ENCODE data around the gene CCDC186.

Gene CCDC186

GRCh38 chr10:114081911-114082583 lies 92.0 kb downstream of the CCDC186 start:
- no peak overlapping the region for H3K4me3 ChIP-seq (ENCODE audit: low read depth, low read length)
- no peak overlapping the region for H3K4me2 ChIP-seq (ENCODE audit: low read length)
- H3K27me3 ChIP-seq (ENCODE audit: control insufficient read depth, insufficient read depth, low read length): no peaks in the 10 kb centered on the region
- TF ChIP-seq CTCF (IDR thresholded peaks at IDR 0.05): no peak
- H3K79me2 ChIP-seq: no peaks in the 10 kb centered on the region
- H3K27ac ChIP-seq: no peak overlapping the region
- H3K36me3 ChIP-seq (ENCODE audit: control insufficient read depth, insufficient read depth, low read length): no peaks in the 10 kb centered on the region
- no peak overlapping the region for H3K9ac ChIP-seq
- H3K4me1 ChIP-seq: no peaks in the 10 kb centered on the region
- H3K9me3 ChIP-seq (ENCODE audit: control insufficient read depth, low read length): no peaks in the 10 kb centered on the region
- no peak overlapping the region for H2AFZ ChIP-seq

GRCh38 chr10:114079421-114079820 lies 94.6 kb downstream of the CCDC186 start:
- H3K9me3 ChIP-seq (ENCODE audit: control insufficient read depth, low read length): no peaks in the 10 kb centered on the region
- no peaks in the 10 kb centered on the region for H3K27me3 ChIP-seq (ENCODE audit: control insufficient read depth, insufficient read depth, low read length)
- no peaks in the 10 kb centered on the region for H3K79me2 ChIP-seq
- H3K4me3 ChIP-seq (ENCODE audit: low read depth, low read length): no peak overlapping the region
- no peak for TF ChIP-seq CTCF (IDR thresholded peaks at IDR 0.05)
- H3K9ac ChIP-seq: no peak overlapping the region
- H3K27ac ChIP-seq: no peak overlapping the region
- no peaks in the 10 kb centered on the region for H3K36me3 ChIP-seq (ENCODE audit: control insufficient read depth, insufficient read depth, low read length)
- H3K4me1 ChIP-seq: no peaks in the 10 kb centered on the region
- H3K4me2 ChIP-seq (ENCODE audit: low read length): no peak overlapping the region
- no peak overlapping the region for H2AFZ ChIP-seq

GRCh38 chr10:114078346-114078745 lies 95.7 kb downstream of the CCDC186 start:
- no peak for TF ChIP-seq CTCF (IDR thresholded peaks at IDR 0.05)
- Histone ChIP-seq H3K4me3 (ENCODE audit: low read depth, low read length) (no peak overlapping the region), H3K9me3 (ENCODE audit: control insufficient read depth, low read length) (no peaks in the 10 kb centered on the region), H3K79me2 (no peaks in the 10 kb centered on the region), H3K27ac (no peak overlapping the region), H2AFZ (no peak overlapping the region), H3K9ac (no peak overlapping the region), H3K36me3 (ENCODE audit: control insufficient read depth, insufficient read depth, low read length) (no peaks in the 10 kb centered on the region), H3K4me2 (ENCODE audit: low read length) (no peak overlapping the region), H3K27me3 (ENCODE audit: control insufficient read depth, insufficient read depth, low read length) (no peaks in the 10 kb centered on the region), H3K4me1 (no peaks in the 10 kb centered on the region)

GRCh38 chr10:114077815-114078219 lies 96.2 kb downstream of the CCDC186 start:
- no peak for TF ChIP-seq CTCF (IDR thresholded peaks at IDR 0.05)
- Histone ChIP-seq H3K79me2 (no peaks in the 10 kb centered on the region), H3K4me1 (no peaks in the 10 kb centered on the region), H3K9ac (no peak overlapping the region), H3K36me3 (ENCODE audit: control insufficient read depth, insufficient read depth, low read length) (no peaks in the 10 kb centered on the region), H2AFZ (no peak overlapping the region), H3K4me2 (ENCODE audit: low read length) (no peak overlapping the region), H3K9me3 (ENCODE audit: control insufficient read depth, low read length) (no peaks in the 10 kb centered on the region), H3K4me3 (ENCODE audit: low read depth, low read length) (no peak overlapping the region), H3K27ac (no peak overlapping the region), H3K27me3 (ENCODE audit: control insufficient read depth, insufficient read depth, low read length) (no peaks in the 10 kb centered on the region)

GRCh38 chr10:114077347-114077746 lies 96.7 kb downstream of the CCDC186 start:
- H3K4me3 ChIP-seq (ENCODE audit: low read depth, low read length): no peak overlapping the region
- H3K79me2 ChIP-seq: no peaks in the 10 kb centered on the region
- no peak for TF ChIP-seq CTCF (IDR thresholded peaks at IDR 0.05)
- no peak overlapping the region for H3K27ac ChIP-seq
- H3K4me1 ChIP-seq: no peaks in the 10 kb centered on the region
- H3K9me3 ChIP-seq (ENCODE audit: control insufficient read depth, low read length): no peaks in the 10 kb centered on the region
- H3K27me3 ChIP-seq (ENCODE audit: control insufficient read depth, insufficient read depth, low read length): no peaks in the 10 kb centered on the region
- no peak overlapping the region for H3K9ac ChIP-seq
- H3K4me2 ChIP-seq (ENCODE audit: low read length): no peak overlapping the region
- H2AFZ ChIP-seq: no peak overlapping the region
- no peaks in the 10 kb centered on the region for H3K36me3 ChIP-seq (ENCODE audit: control insufficient read depth, insufficient read depth, low read length)

Data from parathyroid adenoma (tissue), 2 donors.